Measurements from ENCODE around the gene ATF3.

ATF3 gene

GRCh38 chr1:212609701-212610574 is 1.4 kb downstream of the ATF3 start:
- no peak for TF ChIP-seq CTCF (IDR thresholded peaks at IDR 0.05; ENCODE audit: borderline replicate concordance, insufficient read depth, low read depth, low read length)
- peak overlapping the region; percentile 73 for H3K4me3 ChIP-seq (ENCODE audit: low read depth, low read length)

- no peak for TF ChIP-seq CTCF (IDR thresholded peaks at IDR 0.05; ENCODE audit: borderline replicate concordance, insufficient read depth, low read depth, low read length)
- H3K4me3 ChIP-seq (ENCODE audit: low read depth, low read length) = no peak overlapping the region
These were observed 2.0 kb downstream of the ATF3 start for GRCh38 chr1:212610575-212610967.

GRCh38 chr1:212611000-212611948 is 2.7 kb downstream of the ATF3 start:
- no peak for TF ChIP-seq CTCF (IDR thresholded peaks at IDR 0.05; ENCODE audit: borderline replicate concordance, insufficient read depth, low read depth, low read length)
- H3K4me3 ChIP-seq (ENCODE audit: low read depth, low read length) = no peak overlapping the region

- H3K4me3 ChIP-seq (ENCODE audit: low read depth, low read length) = no peak overlapping the region
- TF ChIP-seq CTCF (IDR thresholded peaks at IDR 0.05; ENCODE audit: borderline replicate concordance, insufficient read depth, low read depth, low read length) = no peak
These were observed 3.7 kb downstream of the ATF3 start for GRCh38 chr1:212612041-212612961.

- peak overlapping the region; percentile 17 for H3K4me3 ChIP-seq (ENCODE audit: low read depth, low read length)
- TF ChIP-seq CTCF (IDR thresholded peaks at IDR 0.05; ENCODE audit: borderline replicate concordance, insufficient read depth, low read depth, low read length) = no peak
These were observed 5.1 kb downstream of the ATF3 start for GRCh38 chr1:212613440-212614335.
